Measurements from ENCODE around the gene CERS1. TPM values are rescaled to one million over a fixed set of nuclear protein-coding genes. Genes with fewer than 3 reads are reported as not detected.

Gene CERS1
- total and polyA plus RNA-seq, 8 donors, result 0.37 to 4.8 (median 0.61) TPM; not detected in 3

GRCh38 chr19:18851673-18852325, 44.2 kb downstream of the CERS1 start:
- H3K4me1 ChIP-seq, result peaks cover 32 to 42% (median 39%) of the 10 kb centered on the region in 4 donors
- no peak for DNase-seq
- H3K27ac ChIP-seq, result peak overlapping the region in 1 of 5 donors; percentile 81
- TF ChIP-seq POLR2AphosphoS5 (IDR thresholded peaks at IDR 0.05) (no peak), EP300 (IDR thresholded peaks at IDR 0.05) (no peak), POLR2A (IDR thresholded peaks at IDR 0.05) (no peak), CTCF (IDR thresholded peaks at IDR 0.05) (no peak)
- peaks cover 78 to 90% (median 85%) of the 10 kb centered on the region in 4 donors for H3K36me3 ChIP-seq
- intact Hi-C loops (cut with DNase I; ENCODE audit: low total_unique reads), result no loop called here
- H3K27me3 ChIP-seq, result no peaks in the 10 kb centered on the region
- H3K9me3 ChIP-seq, result no peaks in the 10 kb centered on the region
- H3K4me3 ChIP-seq, result no peak overlapping the region
- WGBS, 5 donors, result 92 to 96% (median 95%) methylated on average over 25 to 31 of the region's 31 CpGs

- no peak for DNase-seq
- peaks cover 33 to 53% (median 50%) of the 10 kb centered on the region in 4 donors for H3K4me1 ChIP-seq
- TF ChIP-seq POLR2A (IDR thresholded peaks at IDR 0.05), result no peak
- H3K36me3 ChIP-seq, result peaks cover 67 to 88% (median 78%) of the 10 kb centered on the region in 4 donors
- no peaks in the 10 kb centered on the region for H3K27me3 ChIP-seq
- no peaks in the 10 kb centered on the region for H3K9me3 ChIP-seq
- 73 to 87% (median 85%) methylated on average over 25 to 27 of the region's 27 CpGs for WGBS, 5 donors
- intact Hi-C loops (cut with DNase I; ENCODE audit: low total_unique reads), result no loop called here
- H3K27ac ChIP-seq, result peak overlapping the region in 4 of 5 donors; percentile 71 to 81 (median 77)
- H3K4me3 ChIP-seq, result no peak overlapping the region
These were observed 45.2 kb downstream of the CERS1 start for GRCh38 chr19:18850471-18851375.

GRCh38 chr19:18849838-18850400, 46.0 kb downstream of the CERS1 start:
- H3K4me1 ChIP-seq, result peaks cover 33 to 61% (median 57%) of the 10 kb centered on the region in 4 donors
- no peak overlapping the region for H3K4me3 ChIP-seq
- TF ChIP-seq EP300 (IDR thresholded peaks at IDR 0.05) (no peak), POLR2AphosphoS5 (IDR thresholded peaks at IDR 0.05) (no peak), CTCF (IDR thresholded peaks at IDR 0.05) (no peak), POLR2A (IDR thresholded peaks at IDR 0.05) (no peak)
- no peaks in the 10 kb centered on the region for H3K27me3 ChIP-seq
- H3K9me3 ChIP-seq, result no peaks in the 10 kb centered on the region
- H3K27ac ChIP-seq, result peak overlapping the region in 4 of 5 donors; percentile 71 to 81 (median 77)
- peaks cover 59 to 80% (median 70%) of the 10 kb centered on the region in 4 donors for H3K36me3 ChIP-seq
- 63 to 79% (median 68%) methylated on average over 16 of the region's 16 CpGs for WGBS, 5 donors
- DNase-seq, result no peak
- intact Hi-C loops (cut with DNase I; ENCODE audit: low total_unique reads), result loop anchor here (5.0 to 10.0 kb wide), 2 partner anchors 258 to 395 kb away; no protein-coding TSS in a partner anchor

- no peaks in the 10 kb centered on the region for H3K27me3 ChIP-seq
- H3K9me3 ChIP-seq, result no peaks in the 10 kb centered on the region
- H3K4me3 ChIP-seq, result peak overlapping the region in 1 of 4 donors; percentile 2
- peaks cover 51 to 71% (median 62%) of the 10 kb centered on the region in 4 donors for H3K36me3 ChIP-seq
- 51 to 79% (median 62%) methylated on average over 20 to 23 of the region's 23 CpGs for WGBS, 5 donors
- TF ChIP-seq POLR2AphosphoS5 (IDR thresholded peaks at IDR 0.05), result peak; percentile 7 to 43 (median 7)
- TF ChIP-seq POLR2A (IDR thresholded peaks at IDR 0.05), result no peak
- no peak for TF ChIP-seq CTCF (IDR thresholded peaks at IDR 0.05)
- no peak for TF ChIP-seq EP300 (IDR thresholded peaks at IDR 0.05)
- intact Hi-C loops (cut with DNase I; ENCODE audit: low total_unique reads), result loop anchor here (5.0 to 10.0 kb wide), 2 partner anchors 257 to 394 kb away; no protein-coding TSS in a partner anchor
- peaks cover 33 to 69% (median 66%) of the 10 kb centered on the region in 4 donors for H3K4me1 ChIP-seq
- H3K27ac ChIP-seq, result peak overlapping the region; percentile 2 to 81 (median 73)
- DNase-seq, result peak in 1 of 2 donors; percentile 58
These were observed 46.9 kb downstream of the CERS1 start for GRCh38 chr19:18848878-18849661.
